Neural cell (in vitro differentiated cells): Measurements from ENCODE around the gene SKOR1. TPM values are rescaled to one million over a fixed set of nuclear protein-coding genes. Genes with fewer than 3 reads are reported as not detected.

ENCODE experiments used
- H2AFZ ChIP-seq: fragments of 200-600, 300-800 bp; sonication (generic), shearing (Covaris generic); 2 replicates; pipeline ENCODE4 v1.6.0; 2014; ENCODE audit warnings: low read depth, mild to moderate bottlenecking, antibody characterized with exemption, low read length, moderate library complexity
- H3F3A ChIP-seq: fragments of 200-600 bp; shearing (Covaris generic); 2 replicates; pipeline ENCODE4 v1.6.1; 2016; ENCODE audit warnings: mild to moderate bottlenecking, moderate library complexity, mixed read lengths, antibody characterized with exemption, low read length; ENCODE audit not compliant: insufficient read depth, poor library complexity, severe bottlenecking
- H3K27ac ChIP-seq: fragments of 200-600, 300-800 bp; sonication (generic), shearing (Covaris generic); 2 replicates; pipeline ENCODE4 v1.5.1; 2014; ENCODE audit warnings: mild to moderate bottlenecking, low read length, moderate library complexity
- H3K27me3 ChIP-seq: fragments of 300-800, 200-600 bp; sonication (generic), shearing (Covaris generic); 2 replicates; pipeline ENCODE4 v1.6.0; 2014; ENCODE audit warnings: mild to moderate bottlenecking, low read depth, low read length, moderate library complexity; ENCODE audit not compliant: insufficient read depth
- H3K36me3 ChIP-seq: fragments of 300-800, 200-600 bp; sonication (generic), shearing (Covaris generic); 2 replicates; pipeline ENCODE4 v1.5.1; 2014; ENCODE audit warnings: mild to moderate bottlenecking, antibody characterized with exemption, low read length, moderate library complexity; ENCODE audit not compliant: insufficient read depth
- H3K4me2 ChIP-seq: fragments of 300-800, 200-600 bp; sonication (generic), shearing (Covaris generic); 2 replicates; pipeline ENCODE4 v1.6.0; 2014; ENCODE audit warnings: mild to moderate bottlenecking, low read length
- H3K4me3 ChIP-seq: fragments of 300-800, 200-600 bp; sonication (generic), shearing (Covaris generic); 2 replicates; pipeline ENCODE4 v1.5.1; 2014; ENCODE audit warnings: mild to moderate bottlenecking, low read length, moderate library complexity
- H3K79me2 ChIP-seq: fragments of 200-600 bp; shearing (Covaris generic); replicated peaks from 2 replicates; pipeline ENCODE4 v1.6.0; 2014; ENCODE audit warnings: mild to moderate bottlenecking, low read length, moderate library complexity; ENCODE audit not compliant: insufficient read depth
- H3K9ac ChIP-seq: fragments of 300-800, 200-600 bp; sonication (generic), shearing (Covaris generic); 2 replicates; pipeline ENCODE4 v1.6.1; 2016; ENCODE audit warnings: mild to moderate bottlenecking, low read length, mixed read lengths
- H3K9me2 ChIP-seq: fragments of 200-600 bp; shearing (Covaris generic); 2 replicates; pipeline ENCODE4 v1.6.1; 2016; ENCODE audit warnings: mild to moderate bottlenecking, low read length, mixed read lengths; ENCODE audit not compliant: insufficient read depth
- H3K9me3 ChIP-seq: fragments of 200-600, 300-800 bp; sonication (generic), shearing (Covaris generic); 2 replicates; pipeline ENCODE4 v1.6.1; 2016; ENCODE audit warnings: mild to moderate bottlenecking, mixed run types, low read length, moderate library complexity, mixed read lengths
- H4K20me1 ChIP-seq: fragments of 200-600 bp; shearing (Covaris generic); 2 replicates; pipeline ENCODE4 v1.6.1; 2016; ENCODE audit warnings: mild to moderate bottlenecking, mixed run types; ENCODE audit not compliant: insufficient read depth
- EP300 ChIP-seq: fragments of 450-650 bp; conservative IDR thresholded peaks from 2 replicates; pipeline ENCODE4 v1.6.1; 2014; ENCODE audit warnings: antibody characterized with exemption, mild to moderate bottlenecking, moderate library complexity; ENCODE audit not compliant: poor library complexity, severe bottlenecking
- EZH2 ChIP-seq: fragments of 200-600, 300-800 bp; shearing (Covaris generic), sonication (generic); IDR thresholded peaks from 2 replicates; pipeline ENCODE4 v1.6.1; 2014; ENCODE audit warnings: antibody characterized with exemption, low read length, borderline replicate concordance, mild to moderate bottlenecking; ENCODE audit not compliant: insufficient read depth, poor library complexity, severe bottlenecking
- MXI1 ChIP-seq: fragments of 450-650 bp; conservative IDR thresholded peaks from 2 replicates; pipeline ENCODE4 v1.6.1; 2014; ENCODE audit warnings: antibody characterized with exemption, mild to moderate bottlenecking; ENCODE audit not compliant: poor library complexity, severe bottlenecking
- POLR2AphosphoS5 ChIP-seq: IDR thresholded peaks from 2 replicates; pipeline ENCODE4 v1.6.1; 2012
- RAD21 ChIP-seq: fragments of 450-650 bp; conservative IDR thresholded peaks from 2 replicates; pipeline ENCODE4 v1.6.1; 2014; ENCODE audit warnings: antibody characterized with exemption, mild to moderate bottlenecking, moderate library complexity
- SMC3 ChIP-seq: fragments of 450-650 bp; conservative IDR thresholded peaks from 2 replicates; pipeline ENCODE4 v1.6.1; 2014; ENCODE audit warnings: antibody characterized with exemption, mild to moderate bottlenecking, moderate library complexity; ENCODE audit not compliant: poor library complexity
- TAF1 ChIP-seq: IDR thresholded peaks from 2 replicates; pipeline ENCODE4 v1.6.1; 2012; ENCODE audit warnings: low read depth
- polyA plus RNA-seq: library from polyadenylated mRNA; depleted of rRNA; stranded (reverse); fragments of >200 nt; gene quantifications from 2 replicates; pipeline ENCODE4 v1.2.3, GENCODE V29; 2014
- TF ChIP-seq, protein P1 (sequence below): IDR thresholded peaks from 2 replicates; pipeline ENCODE4 v1.6.1; 2012; ENCODE audit warnings: borderline replicate concordance
- TF ChIP-seq, protein P2 (sequence below): fragments of 450-650 bp; IDR thresholded peaks from 2 replicates; pipeline ENCODE4 v1.5.1; 2014; ENCODE audit warnings: antibody characterized with exemption, mild to moderate bottlenecking, moderate library complexity; ENCODE audit not compliant: poor library complexity, severe bottlenecking

The SKOR1 gene
- polyA plus RNA-seq, 1 donor from 2014 or later = 0.81 TPM

DNA sequence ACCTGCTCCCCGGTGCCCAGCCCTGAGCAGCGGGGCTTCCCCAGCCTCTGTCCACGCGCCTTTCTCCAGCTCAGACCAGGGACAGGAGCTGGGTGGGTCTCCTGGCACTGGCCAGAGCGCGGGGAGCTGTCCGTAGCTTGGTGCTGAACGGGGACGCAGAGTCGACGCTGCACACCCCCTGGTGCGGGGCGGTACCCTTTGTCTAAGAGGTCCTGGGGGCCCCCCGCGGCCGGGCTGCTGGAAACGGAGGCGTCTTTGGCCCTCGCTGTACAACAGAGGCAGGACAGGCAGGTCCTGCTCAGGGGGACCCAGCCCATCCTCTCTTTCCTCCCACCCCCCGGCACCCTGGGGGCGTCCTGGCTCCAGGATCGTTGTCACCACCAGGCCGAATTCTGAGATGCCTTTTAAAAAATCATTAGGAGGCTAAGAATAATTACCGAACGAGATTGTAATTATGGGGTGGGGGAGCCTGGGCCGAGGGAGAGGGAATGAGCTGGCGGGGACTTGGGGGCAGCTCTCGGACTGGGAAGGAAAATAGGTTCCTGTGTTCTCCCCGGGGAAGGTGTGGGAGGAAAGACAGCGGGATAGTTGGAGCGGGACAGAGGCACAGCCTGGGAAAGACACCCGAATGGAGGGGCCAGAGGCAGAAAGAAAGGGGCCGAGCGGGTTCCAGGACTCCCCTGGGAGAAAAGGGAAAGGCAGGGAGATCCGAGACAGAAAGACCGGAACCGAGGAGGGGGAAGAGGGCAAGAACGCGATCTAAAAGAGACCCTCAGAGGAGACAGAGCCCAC is 4.1 kb upstream of the SKOR1 start:
- H3K9me2 ChIP-seq = no peaks in the 10 kb centered on the region
- no peaks in the 10 kb centered on the region for H3K36me3 ChIP-seq
- no peak overlapping the region for H3K4me3 ChIP-seq
- no peak overlapping the region for H3K9ac ChIP-seq
- peaks cover 10% of the 10 kb centered on the region for H3K9me3 ChIP-seq
- H3K4me2 ChIP-seq = no peak overlapping the region
- peaks cover 79% of the 10 kb centered on the region for H3K27me3 ChIP-seq
- TF ChIP-seq TAF1 (no peak), RAD21 (no peak), EZH2 (no peak), EP300 (no peak), POLR2AphosphoS5 (peak; percentile 1), MXI1 (no peak), SMC3 (no peak)
- TF ChIP-seq, protein P1, sequence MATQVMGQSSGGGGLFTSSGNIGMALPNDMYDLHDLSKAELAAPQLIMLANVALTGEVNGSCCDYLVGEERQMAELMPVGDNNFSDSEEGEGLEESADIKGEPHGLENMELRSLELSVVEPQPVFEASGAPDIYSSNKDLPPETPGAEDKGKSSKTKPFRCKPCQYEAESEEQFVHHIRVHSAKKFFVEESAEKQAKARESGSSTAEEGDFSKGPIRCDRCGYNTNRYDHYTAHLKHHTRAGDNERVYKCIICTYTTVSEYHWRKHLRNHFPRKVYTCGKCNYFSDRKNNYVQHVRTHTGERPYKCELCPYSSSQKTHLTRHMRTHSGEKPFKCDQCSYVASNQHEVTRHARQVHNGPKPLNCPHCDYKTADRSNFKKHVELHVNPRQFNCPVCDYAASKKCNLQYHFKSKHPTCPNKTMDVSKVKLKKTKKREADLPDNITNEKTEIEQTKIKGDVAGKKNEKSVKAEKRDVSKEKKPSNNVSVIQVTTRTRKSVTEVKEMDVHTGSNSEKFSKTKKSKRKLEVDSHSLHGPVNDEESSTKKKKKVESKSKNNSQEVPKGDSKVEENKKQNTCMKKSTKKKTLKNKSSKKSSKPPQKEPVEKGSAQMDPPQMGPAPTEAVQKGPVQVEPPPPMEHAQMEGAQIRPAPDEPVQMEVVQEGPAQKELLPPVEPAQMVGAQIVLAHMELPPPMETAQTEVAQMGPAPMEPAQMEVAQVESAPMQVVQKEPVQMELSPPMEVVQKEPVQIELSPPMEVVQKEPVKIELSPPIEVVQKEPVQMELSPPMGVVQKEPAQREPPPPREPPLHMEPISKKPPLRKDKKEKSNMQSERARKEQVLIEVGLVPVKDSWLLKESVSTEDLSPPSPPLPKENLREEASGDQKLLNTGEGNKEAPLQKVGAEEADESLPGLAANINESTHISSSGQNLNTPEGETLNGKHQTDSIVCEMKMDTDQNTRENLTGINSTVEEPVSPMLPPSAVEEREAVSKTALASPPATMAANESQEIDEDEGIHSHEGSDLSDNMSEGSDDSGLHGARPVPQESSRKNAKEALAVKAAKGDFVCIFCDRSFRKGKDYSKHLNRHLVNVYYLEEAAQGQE = peak; percentile 59
- TF ChIP-seq, protein P2, sequence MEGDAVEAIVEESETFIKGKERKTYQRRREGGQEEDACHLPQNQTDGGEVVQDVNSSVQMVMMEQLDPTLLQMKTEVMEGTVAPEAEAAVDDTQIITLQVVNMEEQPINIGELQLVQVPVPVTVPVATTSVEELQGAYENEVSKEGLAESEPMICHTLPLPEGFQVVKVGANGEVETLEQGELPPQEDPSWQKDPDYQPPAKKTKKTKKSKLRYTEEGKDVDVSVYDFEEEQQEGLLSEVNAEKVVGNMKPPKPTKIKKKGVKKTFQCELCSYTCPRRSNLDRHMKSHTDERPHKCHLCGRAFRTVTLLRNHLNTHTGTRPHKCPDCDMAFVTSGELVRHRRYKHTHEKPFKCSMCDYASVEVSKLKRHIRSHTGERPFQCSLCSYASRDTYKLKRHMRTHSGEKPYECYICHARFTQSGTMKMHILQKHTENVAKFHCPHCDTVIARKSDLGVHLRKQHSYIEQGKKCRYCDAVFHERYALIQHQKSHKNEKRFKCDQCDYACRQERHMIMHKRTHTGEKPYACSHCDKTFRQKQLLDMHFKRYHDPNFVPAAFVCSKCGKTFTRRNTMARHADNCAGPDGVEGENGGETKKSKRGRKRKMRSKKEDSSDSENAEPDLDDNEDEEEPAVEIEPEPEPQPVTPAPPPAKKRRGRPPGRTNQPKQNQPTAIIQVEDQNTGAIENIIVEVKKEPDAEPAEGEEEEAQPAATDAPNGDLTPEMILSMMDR = no peak
- no peaks in the 10 kb centered on the region for H3F3A ChIP-seq
- H4K20me1 ChIP-seq = peaks cover 4% of the 10 kb centered on the region
- no peak overlapping the region for H2AFZ ChIP-seq
- no peak overlapping the region for H3K27ac ChIP-seq
- no peaks in the 10 kb centered on the region for H3K79me2 ChIP-seq

DNA sequence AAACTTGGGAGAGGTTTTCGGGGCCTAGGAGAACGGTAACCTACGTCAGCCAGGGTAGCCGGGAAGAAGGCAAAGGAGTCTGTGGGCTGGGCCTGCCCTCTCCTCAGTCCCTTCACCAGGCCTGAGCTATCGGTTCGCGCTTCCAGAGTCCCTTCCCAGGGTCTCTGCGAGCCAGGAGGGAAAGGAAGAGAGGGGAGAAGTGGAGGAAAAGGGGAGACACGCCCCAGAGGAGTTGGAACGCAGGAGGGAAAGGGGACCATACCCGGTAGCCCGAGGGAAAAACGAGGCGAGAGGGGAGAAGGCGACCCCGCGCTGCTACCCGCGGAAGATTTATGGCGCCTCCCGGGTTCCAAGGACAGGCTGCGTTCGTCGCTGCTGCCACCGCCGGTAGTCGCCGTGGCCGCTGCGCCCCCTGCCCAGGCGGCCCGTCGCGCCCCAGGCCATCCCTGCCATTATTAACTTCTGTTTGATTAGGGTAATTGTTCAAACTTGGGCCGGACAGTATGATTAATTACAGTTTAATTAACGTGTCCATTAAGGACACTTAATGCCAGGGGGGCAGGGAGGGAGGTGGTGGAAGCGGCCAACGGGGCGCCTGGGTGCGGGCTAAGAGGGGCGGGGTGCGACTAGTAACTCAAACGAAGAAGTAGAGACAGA is 3.4 kb upstream of the SKOR1 start:
- no peak overlapping the region for H3K27ac ChIP-seq
- H3K9me2 ChIP-seq = no peaks in the 10 kb centered on the region
- H3K27me3 ChIP-seq = peaks cover 86% of the 10 kb centered on the region
- no peak overlapping the region for H3K4me2 ChIP-seq
- TF ChIP-seq RAD21 (no peak), EZH2 (peak; percentile 16), SMC3 (no peak), EP300 (no peak)
- TF ChIP-seq, protein P2 = peak; percentile 18
- H3K79me2 ChIP-seq = no peaks in the 10 kb centered on the region
- H3K9ac ChIP-seq = no peak overlapping the region
- H3K4me3 ChIP-seq = peak overlapping the region; percentile 15
- H2AFZ ChIP-seq = no peak overlapping the region
- H3K36me3 ChIP-seq = no peaks in the 10 kb centered on the region
- H4K20me1 ChIP-seq = peaks cover 4% of the 10 kb centered on the region
- no peaks in the 10 kb centered on the region for H3F3A ChIP-seq
- peaks cover 8% of the 10 kb centered on the region for H3K9me3 ChIP-seq
